SK-N-SH (cell line): Measurements from ENCODE around the gene ARIH2. TPM values are rescaled to one million over a fixed set of nuclear protein-coding genes. Genes with fewer than 3 reads are reported as not detected.

Experiments
- CTCF ChIA-PET: fragments of 300-600, 350-600 bp; formaldehyde crosslinking; extraction: SDS; loops from one replicate; lab custom pipeline; 2021; lab: Yijun Ruan, JAX
- POLR2A ChIA-PET: fragments of 350-600 bp; sonication (Branson Sonifier 250); formaldehyde crosslinking; extraction: SDS; loops from one replicate; lab custom pipeline; 2020; ENCODE audit warnings: antibody characterized with exemption, inconsistent platforms; lab: Yijun Ruan, JAX
- DNase-seq: peaks from one replicate; pipeline ENCODE4 v3.0.0; 2012
- H2AFZ ChIP-seq: fragments of 200-600 bp; sonication (generic); 2 replicates; pipeline ENCODE4 v1.8.1; 2016; ENCODE audit warnings: antibody characterized with exemption, mild to moderate bottlenecking, low read depth
- H3F3A ChIP-seq: fragments of 200-600 bp; sonication (generic); replicated peaks from 2 replicates; pipeline ENCODE3; 2016; ENCODE audit warnings: antibody characterized with exemption, mild to moderate bottlenecking; ENCODE audit not compliant: insufficient read depth
- H3K27ac ChIP-seq, 2 experiments: fragments of 200-500 bp in 1 of 2; fragments of 200-600 bp in 1 of 2; sonication (Bioruptor generic) in 1 of 2; sonication (generic), shearing (Covaris generic) in 1 of 2; 2 replicates each; pipeline versions ENCODE4 v1.5.1 to v1.6.1; 2014 to 2016; ENCODE audit warnings: low read depth in 2 of 2, inconsistent platforms in 1 of 2, low read length in 1 of 2, mild to moderate bottlenecking in 1 of 2, mixed read lengths in 1 of 2
- H3K27me3 ChIP-seq: fragments of 200-600 bp; sonication (generic), shearing (Covaris generic); 2 replicates; pipeline ENCODE4 v1.6.1; 2016; ENCODE audit warnings: mixed run types; ENCODE audit not compliant: insufficient read depth
- H3K36me3 ChIP-seq, 2 experiments: fragments of 200-500 bp in 1 of 2; fragments of 200-600 bp in 1 of 2; sonication (Bioruptor generic) in 1 of 2; sonication (generic) in 1 of 2; replicated peaks in 1 of 2; 2 replicates each; pipeline versions ENCODE3 to v1.5.1; 2014 to 2016; ENCODE audit warnings: low read length in 1 of 2, mild to moderate bottlenecking in 1 of 2; ENCODE audit not compliant: insufficient read depth in 2 of 2, control insufficient read depth in 1 of 2
- H3K4me1 ChIP-seq, 2 experiments: fragments of 200-500 bp in 1 of 2; fragments of 200-600 bp in 1 of 2; sonication (Bioruptor generic) in 1 of 2; sonication (generic), shearing (Covaris generic) in 1 of 2; 2 replicates each; pipeline versions ENCODE4 v1.5.1 to v1.6.1; 2014 to 2016; ENCODE audit warnings: low read depth in 1 of 2, low read length in 1 of 2, mixed run types in 1 of 2; ENCODE audit not compliant: insufficient read depth in 2 of 2, control insufficient read depth in 1 of 2
- H3K4me2 ChIP-seq: fragments of 200-600 bp; sonication (generic), shearing (Covaris generic); 2 replicates; pipeline ENCODE4 v1.6.1; 2017; ENCODE audit warnings: mixed run types
- H3K4me3 ChIP-seq, 2 experiments: fragments of 200-500 bp in 1 of 2; fragments of 200-600 bp in 1 of 2; sonication (Bioruptor generic) in 1 of 2; sonication (generic), shearing (Covaris generic) in 1 of 2; 2 replicates each; pipeline versions ENCODE4 v1.5.1 to v1.8.1; 2014 to 2016; ENCODE audit warnings: low read depth in 2 of 2, inconsistent platforms in 1 of 2, low read length in 1 of 2, mild to moderate bottlenecking in 1 of 2, mixed read lengths in 1 of 2, moderate library complexity in 1 of 2
- H3K79me2 ChIP-seq: fragments of 200-600 bp; sonication (generic); 2 replicates; pipeline ENCODE4 v1.8.1; 2017; ENCODE audit warnings: mild to moderate bottlenecking; ENCODE audit not compliant: insufficient read depth
- H3K9ac ChIP-seq: fragments of 200-600 bp; sonication (generic); 2 replicates; pipeline ENCODE4 v1.6.1; 2017; ENCODE audit warnings: mixed run types
- H3K9me2 ChIP-seq: fragments of 200-600 bp; sonication (generic); 2 replicates; pipeline ENCODE4 v1.6.1; 2017; ENCODE audit warnings: mixed run types
- H3K9me3 ChIP-seq: fragments of 200-600 bp; sonication (generic); 2 replicates; pipeline ENCODE4 v1.6.1; 2017; ENCODE audit warnings: mixed run types, mild to moderate bottlenecking, moderate library complexity
- H4K20me1 ChIP-seq: fragments of 200-600 bp; sonication (generic); 2 replicates; pipeline ENCODE4 v1.6.1; 2017; ENCODE audit warnings: mild to moderate bottlenecking, mixed run types; ENCODE audit not compliant: insufficient read depth
- CHD2 ChIP-seq: fragments of 150-350 bp; IDR thresholded peaks from 2 replicates; pipeline ENCODE4 v1.6.1; 2018; ENCODE audit warnings: low read length; ENCODE audit not compliant: partially characterized antibody
- EP300 ChIP-seq, 2 experiments: IDR thresholded peaks; 2 replicates each; pipeline versions ENCODE4 v1.4.0 to v1.6.1; 2012; ENCODE audit warnings: borderline replicate concordance in 1 of 2, low read depth in 1 of 2, low read length in 1 of 2
- EZH2phosphoT487 ChIP-seq: fragments of 200-600 bp; sonication (generic); IDR thresholded peaks from 2 replicates; pipeline ENCODE4 v1.6.1; 2017; ENCODE audit warnings: low read depth, mixed run types, mild to moderate bottlenecking, antibody characterized with exemption, moderate library complexity, borderline replicate concordance
- FOSL2 ChIP-seq: IDR thresholded peaks from 2 replicates; pipeline ENCODE4 v1.4.0; 2012; ENCODE audit warnings: low read depth, mild to moderate bottlenecking, moderate library complexity, borderline replicate concordance
- GABPA ChIP-seq: IDR thresholded peaks from 2 replicates; pipeline ENCODE4 v1.4.0; 2012; ENCODE audit warnings: low read depth, mild to moderate bottlenecking
- GATA2 ChIP-seq: sonication (generic); formaldehyde crosslinking; IDR thresholded peaks from 2 replicates; pipeline ENCODE4 v1.5.0; 2020; ENCODE audit warnings: mild to moderate bottlenecking, missing genetic modification reagents
- JUND ChIP-seq: IDR thresholded peaks from 2 replicates; pipeline ENCODE4 v1.4.0; 2012
- MEF2A ChIP-seq: IDR thresholded peaks from 2 replicates; pipeline ENCODE4 v1.4.0; 2012; ENCODE audit warnings: low read depth, borderline replicate concordance
- MXI1 ChIP-seq: IDR thresholded peaks from 2 replicates; pipeline ENCODE4 v1.6.1; 2012; ENCODE audit warnings: mild to moderate bottlenecking, low read depth, low read length, improper control_type of control experiment
- NFIC ChIP-seq: IDR thresholded peaks from 2 replicates; pipeline ENCODE4 v1.4.0; 2012; ENCODE audit warnings: borderline replicate concordance
- NRF1 ChIP-seq: IDR thresholded peaks from 2 replicates; pipeline ENCODE4 v1.6.1; 2012; ENCODE audit warnings: low read depth, mild to moderate bottlenecking, low read length
- PBX3 ChIP-seq: IDR thresholded peaks from 2 replicates; pipeline ENCODE4; 2012
- RAD21 ChIP-seq: IDR thresholded peaks from 2 replicates; pipeline ENCODE4 v1.6.1; 2012; ENCODE audit warnings: mild to moderate bottlenecking, low read length
- RCOR1 ChIP-seq: fragments of 150-350 bp; IDR thresholded peaks from 2 replicates; pipeline ENCODE4 v1.6.1; 2017; ENCODE audit warnings: antibody characterized with exemption, low read length
- RFX5 ChIP-seq: IDR thresholded peaks from 2 replicates; pipeline ENCODE4 v1.6.1; 2012; ENCODE audit warnings: mild to moderate bottlenecking, improper control_type of control experiment, low read length
- SIN3A ChIP-seq: IDR thresholded peaks from 2 replicates; pipeline ENCODE4 v1.6.1; 2012; ENCODE audit warnings: low read depth, mild to moderate bottlenecking, low read length, moderate library complexity, borderline replicate concordance
- TEAD4 ChIP-seq: IDR thresholded peaks from 2 replicates; pipeline ENCODE4 v1.4.0; 2012; ENCODE audit warnings: mild to moderate bottlenecking, borderline replicate concordance; ENCODE audit not compliant: insufficient read depth
- USF1 ChIP-seq: IDR thresholded peaks from 2 replicates; pipeline ENCODE4 v1.4.0; 2012; ENCODE audit warnings: low read depth, borderline replicate concordance
- WGBS: methylation state at CpG from one replicate; pipeline ENCODE4 v1.1.6; 2017; ENCODE audit warnings: low lambda C conversion rate; 5-methylcytosine and 5-hydroxymethylcytosine counted together
- polyA plus RNA-seq, 3 experiments: library from polyadenylated mRNA; depleted of rRNA; stranded (reverse); fragments of >200 nt; gene quantifications; 2 replicates each; pipeline ENCODE4 v1.2.3, GENCODE V29; 2012

The ARIH2 gene
- polyA plus RNA-seq, 1 of the 3 experiments (the other 2 are of a cell fraction): 69.7 TPM

- H3K27me3 ChIP-seq: no peaks in the 10 kb centered on the region
- TF ChIP-seq JUND (no peak), MEF2A (no peak), EZH2phosphoT487 (no peak), RFX5 (no peak), FOSL2 (no peak), NRF1 (no peak), RCOR1 (no peak), GABPA (no peak), USF1 (no peak), SIN3A (no peak), GATA2 (CRISPR knock-in tag) (no peak), EP300 (IDR thresholded peaks at IDR 0.05; ENCODE audit: borderline replicate concordance in 1 of 2, low read depth in 1 of 2, low read length in 1 of 2) (no peak), RAD21 (no peak), MXI1 (no peak), NFIC (no peak)
- no peaks in the 10 kb centered on the region for H4K20me1 ChIP-seq
- H2AFZ ChIP-seq: no peak overlapping the region
- H3K4me3 ChIP-seq: no peak overlapping the region
- no peak overlapping the region for H3K4me2 ChIP-seq
- no peaks in the 10 kb centered on the region for H3K79me2 ChIP-seq
- peaks cover 4% of the 10 kb centered on the region for H3F3A ChIP-seq
- 86% methylated on average over 1 of the region's 4 CpGs for whole genome bisulfite sequencing
- no peaks in the 10 kb centered on the region for H3K9me3 ChIP-seq
- no peak overlapping the region for H3K27ac ChIP-seq
- no peaks in the 10 kb centered on the region for H3K9me2 ChIP-seq
- ChIA-PET CTCF (no interaction called here), POLR2A (no interaction called here)
- no peak for DNase-seq
- H3K4me1 ChIP-seq: no peaks in the 10 kb centered on the region
- no peak overlapping the region for H3K9ac ChIP-seq
- H3K36me3 ChIP-seq: peaks cover 37 to 58% of the 10 kb centered on the region in 2 experiments
Observed at GRCh38 chr3:48983096-48983495, 64.5 kb downstream of the ARIH2 start.

GRCh38 chr3:48984663-48985062 is 66.0 kb downstream of the ARIH2 start:
- Histone ChIP-seq H3K9ac (no peak overlapping the region), H3K79me2 (no peaks in the 10 kb centered on the region)
- no peak for TF ChIP-seq NRF1
- TF ChIP-seq JUND: no peak
- no peak for TF ChIP-seq TEAD4
- no peak for TF ChIP-seq FOSL2
- TF ChIP-seq MEF2A: no peak
- no peak for TF ChIP-seq GABPA
- TF ChIP-seq SIN3A: no peak
- no peak for TF ChIP-seq CHD2
- no peak for TF ChIP-seq PBX3
- no peak for TF ChIP-seq RCOR1
- no peak for TF ChIP-seq RAD21
- TF ChIP-seq, all 33 proteins: peak for 0
- Histone ChIP-seq H4K20me1 (no peaks in the 10 kb centered on the region), H3K4me3 (no peak overlapping the region), H3K27ac (no peak overlapping the region), H3K27me3 (no peaks in the 10 kb centered on the region), H3K9me3 (no peaks in the 10 kb centered on the region), H3K4me1 (no peaks in the 10 kb centered on the region), H3K9me2 (no peaks in the 10 kb centered on the region), H3F3A (peaks cover 11% of the 10 kb centered on the region), H3K36me3 (peaks cover 33 to 48% of the 10 kb centered on the region in 2 experiments), H2AFZ (no peak overlapping the region), H3K4me2 (no peak overlapping the region)
- ChIA-PET CTCF (interaction anchor here (0.7 to 1.2 kb wide), 3 partner anchors 20 to 33 kb away, joined by 3 to 5 read pairs (median 3); no protein-coding TSS in a partner anchor), POLR2A (no interaction called here)
- no peak for DNase-seq
